WTC11 (cell line): ENCODE data around the gene ASB15. TPM values are rescaled to one million over a fixed set of nuclear protein-coding genes. Genes with fewer than 3 reads are reported as not detected.

ENCODE experiments used
- CREB1 ChIP-seq: sonication (generic); formaldehyde crosslinking; IDR thresholded peaks from 2 replicates; pipeline ENCODE4 v1.8.0; 2023; ENCODE audit warnings: mild to moderate bottlenecking, missing genetic modification reagents
- FOXJ3 ChIP-seq: sonication (generic); formaldehyde crosslinking; IDR thresholded peaks from 2 replicates; pipeline ENCODE4 v1.9.0; 2021; ENCODE audit warnings: missing genetic modification reagents, mild to moderate bottlenecking, borderline replicate concordance
- FOXK1 ChIP-seq: sonication (generic); formaldehyde crosslinking; IDR thresholded peaks from 2 replicates; pipeline ENCODE4 v1.8.0; 2022; ENCODE audit warnings: mild to moderate bottlenecking, moderate library complexity, missing genetic modification reagents
- GTF2I ChIP-seq: fragments of 250-450 bp; sonication (Bioruptor Pico); conservative IDR thresholded peaks from 2 replicates; pipeline ENCODE4 v1.4.0; 2021; ENCODE audit warnings: mild to moderate bottlenecking
- IRF2 ChIP-seq: sonication (generic); formaldehyde crosslinking; IDR thresholded peaks from 2 replicates; pipeline ENCODE4 v1.8.0; 2022; ENCODE audit warnings: low read depth, missing genetic modification reagents, borderline replicate concordance
- JAZF1 ChIP-seq: fragments of 250-450 bp; sonication (Bioruptor Pico); IDR thresholded peaks from 2 replicates; pipeline ENCODE4 v1.9.0; 2021; ENCODE audit warnings: moderate library complexity, mild to moderate bottlenecking, inconsistent platforms
- NFATC4 ChIP-seq: fragments of 250-450 bp; sonication (Bioruptor Pico); IDR thresholded peaks from 2 replicates; pipeline ENCODE4 v1.9.0; 2021; ENCODE audit warnings: mild to moderate bottlenecking
- NFE2L1 ChIP-seq: sonication (generic); formaldehyde crosslinking; IDR thresholded peaks from 2 replicates; pipeline ENCODE4 v1.8.1; 2023; ENCODE audit warnings: missing genetic modification reagents
- NR1H2 ChIP-seq: sonication (generic); formaldehyde crosslinking; IDR thresholded peaks from 2 replicates; pipeline ENCODE4 v1.9.0; 2021; ENCODE audit warnings: mild to moderate bottlenecking, moderate library complexity, missing genetic modification reagents
- SOX15 ChIP-seq: fragments of 250-450 bp; sonication (Bioruptor Pico); IDR thresholded peaks from 2 replicates; pipeline ENCODE4 v1.9.0; 2021; ENCODE audit warnings: mild to moderate bottlenecking
- TEAD1 ChIP-seq: sonication (generic); formaldehyde crosslinking; IDR thresholded peaks from 2 replicates; pipeline ENCODE4 v1.8.0; 2022; ENCODE audit warnings: mild to moderate bottlenecking, missing genetic modification reagents
- ZBTB21 ChIP-seq: sonication (generic); formaldehyde crosslinking; IDR thresholded peaks from 2 replicates; pipeline ENCODE4 v1.8.1; 2023; ENCODE audit warnings: mild to moderate bottlenecking, missing genetic modification reagents, borderline replicate concordance
- ZNF396 ChIP-seq: fragments of 250-450 bp; sonication (Bioruptor Pico); IDR thresholded peaks from 2 replicates; pipeline ENCODE4 v1.8.0; 2021; ENCODE audit warnings: mild to moderate bottlenecking, moderate library complexity, borderline replicate concordance
- total RNA-seq: library from RNA; stranded (reverse); gene quantifications from 3 replicates; pipeline ENCODE4 v1.2.3, GENCODE V29; 2021
- TF ChIP-seq, protein P1 (sequence below): sonication (generic); formaldehyde crosslinking; IDR thresholded peaks from 2 replicates; pipeline ENCODE4 v1.8.1; 2023; ENCODE audit warnings: mild to moderate bottlenecking, moderate library complexity, missing genetic modification reagents
- TF ChIP-seq, protein P2 (sequence below): sonication (generic); formaldehyde crosslinking; IDR thresholded peaks from 2 replicates; pipeline ENCODE4 v1.8.0; 2022; ENCODE audit warnings: missing genetic modification reagents
- TF ChIP-seq, protein P3 (sequence below): fragments of 250-450 bp; sonication (Bioruptor Pico); IDR thresholded peaks from 2 replicates; pipeline ENCODE4 v1.9.0; 2021; ENCODE audit warnings: mild to moderate bottlenecking
- TF ChIP-seq, protein P4 (sequence below): sonication (generic); formaldehyde crosslinking; IDR thresholded peaks from 2 replicates; pipeline ENCODE4 v1.8.1; 2022; ENCODE audit warnings: mild to moderate bottlenecking, moderate library complexity, missing genetic modification reagents
- TF ChIP-seq, protein P5 (sequence below): sonication (generic); formaldehyde crosslinking; IDR thresholded peaks from 2 replicates; pipeline ENCODE4 v1.8.0; 2022; ENCODE audit warnings: mild to moderate bottlenecking, missing genetic modification reagents
- TF ChIP-seq, protein P6 (sequence below): sonication (generic); formaldehyde crosslinking; IDR thresholded peaks from 2 replicates; pipeline ENCODE4 v1.8.1; 2022; ENCODE audit warnings: missing genetic modification reagents, borderline replicate concordance
- TF ChIP-seq, protein P7 (sequence below): sonication (generic); formaldehyde crosslinking; IDR thresholded peaks from 2 replicates; pipeline ENCODE4 v1.8.0; 2023; ENCODE audit warnings: missing genetic modification reagents, mild to moderate bottlenecking, borderline replicate concordance
- TF ChIP-seq, protein P8 (sequence below): fragments of 250-450 bp; sonication (Bioruptor Pico); IDR thresholded peaks from 2 replicates; pipeline ENCODE4 v1.9.0; 2021; ENCODE audit warnings: mild to moderate bottlenecking

ASB15 gene
- total RNA-seq, 1 experiment from 2014 or later: not detected

DNA sequence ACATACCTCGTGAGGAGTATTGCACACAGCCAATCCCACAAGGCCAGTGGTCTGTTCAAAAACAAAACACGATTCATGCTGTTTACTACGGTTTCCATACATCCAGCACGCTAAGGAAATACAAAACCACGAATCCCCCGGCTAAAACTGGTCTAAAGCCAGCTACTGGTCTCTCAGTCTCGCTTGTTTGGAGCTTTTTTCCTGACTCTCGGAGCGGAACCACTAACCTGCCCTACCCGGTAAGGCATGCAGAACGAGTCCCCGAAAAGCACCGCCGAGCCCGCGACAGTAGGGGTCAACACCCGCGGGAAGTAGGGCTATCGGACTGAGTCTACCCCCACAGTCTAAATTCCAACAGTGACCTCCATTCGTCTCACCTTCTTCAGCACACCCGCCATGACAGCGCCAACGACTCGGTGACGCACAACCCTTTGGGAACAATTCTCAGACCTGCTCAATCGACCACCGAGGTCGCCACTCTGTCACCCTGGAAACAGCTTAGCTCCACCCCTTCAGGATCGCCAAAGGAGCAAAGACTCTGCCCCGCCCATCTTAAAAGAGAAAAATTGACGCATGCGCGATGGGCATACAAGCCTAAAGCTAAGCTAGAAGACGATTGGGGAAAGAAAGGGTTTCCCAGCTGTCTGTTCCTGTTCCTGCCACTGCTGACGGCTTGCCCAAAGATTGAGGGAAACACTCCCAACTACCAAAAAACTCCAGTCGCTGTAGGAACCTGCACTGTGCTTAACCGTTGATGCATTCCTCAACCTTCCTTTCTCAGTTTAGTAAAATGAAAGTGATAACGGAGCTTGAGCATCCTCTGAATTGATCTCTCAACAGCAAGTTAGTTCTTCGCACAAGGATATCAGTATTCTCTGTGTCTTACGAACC is 44.0 kb upstream of the ASB15 start, which contains the start of gene NDUFA5 (continued):
- TF ChIP-seq NFATC4 (no peak), IRF2 (CRISPR knock-in tag) (no peak), SOX15 (CRISPR knock-in tag) (no peak), FOXK1 (CRISPR knock-in tag) (peak; percentile 79; the same call in 1 of the 2 replicates), GTF2I (CRISPR knock-in tag) (no peak), CREB1 (0 out of 2 replicates have a peak, but pooled peaks have one; percentile 31), ZBTB21 (CRISPR knock-in tag) (no peak), TEAD1 (CRISPR knock-in tag) (0 out of 2 replicates have a peak, but pooled peaks have one; percentile 4), JAZF1 (no peak), FOXJ3 (CRISPR knock-in tag) (no peak), NR1H2 (CRISPR knock-in tag) (no peak), NFE2L1 (CRISPR knock-in tag) (no peak), ZNF396 (CRISPR knock-in tag) (no peak)
- TF ChIP-seq, protein P1, sequence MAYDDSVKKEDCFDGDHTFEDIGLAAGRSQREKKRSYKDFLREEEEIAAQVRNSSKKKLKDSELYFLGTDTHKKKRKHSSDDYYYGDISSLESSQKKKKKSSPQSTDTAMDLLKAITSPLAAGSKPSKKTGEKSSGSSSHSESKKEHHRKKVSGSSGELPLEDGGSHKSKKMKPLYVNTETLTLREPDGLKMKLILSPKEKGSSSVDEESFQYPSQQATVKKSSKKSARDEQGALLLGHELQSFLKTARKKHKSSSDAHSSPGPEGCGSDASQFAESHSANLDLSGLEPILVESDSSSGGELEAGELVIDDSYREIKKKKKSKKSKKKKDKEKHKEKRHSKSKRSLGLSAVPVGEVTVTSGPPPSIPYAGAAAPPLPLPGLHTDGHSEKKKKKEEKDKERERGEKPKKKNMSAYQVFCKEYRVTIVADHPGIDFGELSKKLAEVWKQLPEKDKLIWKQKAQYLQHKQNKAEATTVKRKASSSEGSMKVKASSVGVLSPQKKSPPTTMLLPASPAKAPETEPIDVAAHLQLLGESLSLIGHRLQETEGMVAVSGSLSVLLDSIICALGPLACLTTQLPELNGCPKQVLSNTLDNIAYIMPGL (CRISPR knock-in tag): 0 out of 2 replicates have a peak, but pooled peaks have one; percentile 34
- TF ChIP-seq, protein P2, sequence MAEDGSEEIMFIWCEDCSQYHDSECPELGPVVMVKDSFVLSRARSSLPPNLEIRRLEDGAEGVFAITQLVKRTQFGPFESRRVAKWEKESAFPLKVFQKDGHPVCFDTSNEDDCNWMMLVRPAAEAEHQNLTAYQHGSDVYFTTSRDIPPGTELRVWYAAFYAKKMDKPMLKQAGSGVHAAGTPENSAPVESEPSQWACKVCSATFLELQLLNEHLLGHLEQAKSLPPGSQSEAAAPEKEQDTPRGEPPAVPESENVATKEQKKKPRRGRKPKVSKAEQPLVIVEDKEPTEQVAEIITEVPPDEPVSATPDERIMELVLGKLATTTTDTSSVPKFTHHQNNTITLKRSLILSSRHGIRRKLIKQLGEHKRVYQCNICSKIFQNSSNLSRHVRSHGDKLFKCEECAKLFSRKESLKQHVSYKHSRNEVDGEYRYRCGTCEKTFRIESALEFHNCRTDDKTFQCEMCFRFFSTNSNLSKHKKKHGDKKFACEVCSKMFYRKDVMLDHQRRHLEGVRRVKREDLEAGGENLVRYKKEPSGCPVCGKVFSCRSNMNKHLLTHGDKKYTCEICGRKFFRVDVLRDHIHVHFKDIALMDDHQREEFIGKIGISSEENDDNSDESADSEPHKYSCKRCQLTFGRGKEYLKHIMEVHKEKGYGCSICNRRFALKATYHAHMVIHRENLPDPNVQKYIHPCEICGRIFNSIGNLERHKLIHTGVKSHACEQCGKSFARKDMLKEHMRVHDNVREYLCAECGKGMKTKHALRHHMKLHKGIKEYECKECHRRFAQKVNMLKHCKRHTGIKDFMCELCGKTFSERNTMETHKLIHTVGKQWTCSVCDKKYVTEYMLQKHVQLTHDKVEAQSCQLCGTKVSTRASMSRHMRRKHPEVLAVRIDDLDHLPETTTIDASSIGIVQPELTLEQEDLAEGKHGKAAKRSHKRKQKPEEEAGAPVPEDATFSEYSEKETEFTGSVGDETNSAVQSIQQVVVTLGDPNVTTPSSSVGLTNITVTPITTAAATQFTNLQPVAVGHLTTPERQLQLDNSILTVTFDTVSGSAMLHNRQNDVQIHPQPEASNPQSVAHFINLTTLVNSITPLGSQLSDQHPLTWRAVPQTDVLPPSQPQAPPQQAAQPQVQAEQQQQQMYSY (CRISPR knock-in tag): no peak
- TF ChIP-seq, protein P3, sequence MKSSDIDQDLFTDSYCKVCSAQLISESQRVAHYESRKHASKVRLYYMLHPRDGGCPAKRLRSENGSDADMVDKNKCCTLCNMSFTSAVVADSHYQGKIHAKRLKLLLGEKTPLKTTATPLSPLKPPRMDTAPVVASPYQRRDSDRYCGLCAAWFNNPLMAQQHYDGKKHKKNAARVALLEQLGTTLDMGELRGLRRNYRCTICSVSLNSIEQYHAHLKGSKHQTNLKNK (CRISPR knock-in tag): no peak
- TF ChIP-seq, protein P4, sequence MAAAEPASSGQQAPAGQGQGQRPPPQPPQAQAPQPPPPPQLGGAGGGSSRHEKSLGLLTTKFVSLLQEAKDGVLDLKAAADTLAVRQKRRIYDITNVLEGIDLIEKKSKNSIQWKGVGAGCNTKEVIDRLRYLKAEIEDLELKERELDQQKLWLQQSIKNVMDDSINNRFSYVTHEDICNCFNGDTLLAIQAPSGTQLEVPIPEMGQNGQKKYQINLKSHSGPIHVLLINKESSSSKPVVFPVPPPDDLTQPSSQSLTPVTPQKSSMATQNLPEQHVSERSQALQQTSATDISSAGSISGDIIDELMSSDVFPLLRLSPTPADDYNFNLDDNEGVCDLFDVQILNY (CRISPR knock-in tag): no peak
- TF ChIP-seq, protein P5, sequence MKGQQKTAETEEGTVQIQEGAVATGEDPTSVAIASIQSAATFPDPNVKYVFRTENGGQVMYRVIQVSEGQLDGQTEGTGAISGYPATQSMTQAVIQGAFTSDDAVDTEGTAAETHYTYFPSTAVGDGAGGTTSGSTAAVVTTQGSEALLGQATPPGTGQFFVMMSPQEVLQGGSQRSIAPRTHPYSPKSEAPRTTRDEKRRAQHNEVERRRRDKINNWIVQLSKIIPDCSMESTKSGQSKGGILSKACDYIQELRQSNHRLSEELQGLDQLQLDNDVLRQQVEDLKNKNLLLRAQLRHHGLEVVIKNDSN (CRISPR knock-in tag): no peak
- TF ChIP-seq, protein P6, sequence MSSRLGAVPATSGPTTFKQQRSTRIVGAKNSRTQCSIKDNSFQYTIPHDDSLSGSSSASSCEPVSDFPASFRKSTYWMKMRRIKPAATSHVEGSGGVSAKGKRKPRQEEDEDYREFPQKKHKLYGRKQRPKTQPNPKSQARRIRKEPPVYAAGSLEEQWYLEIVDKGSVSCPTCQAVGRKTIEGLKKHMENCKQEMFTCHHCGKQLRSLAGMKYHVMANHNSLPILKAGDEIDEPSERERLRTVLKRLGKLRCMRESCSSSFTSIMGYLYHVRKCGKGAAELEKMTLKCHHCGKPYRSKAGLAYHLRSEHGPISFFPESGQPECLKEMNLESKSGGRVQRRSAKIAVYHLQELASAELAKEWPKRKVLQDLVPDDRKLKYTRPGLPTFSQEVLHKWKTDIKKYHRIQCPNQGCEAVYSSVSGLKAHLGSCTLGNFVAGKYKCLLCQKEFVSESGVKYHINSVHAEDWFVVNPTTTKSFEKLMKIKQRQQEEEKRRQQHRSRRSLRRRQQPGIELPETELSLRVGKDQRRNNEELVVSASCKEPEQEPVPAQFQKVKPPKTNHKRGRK: no peak
- TF ChIP-seq, protein P7, sequence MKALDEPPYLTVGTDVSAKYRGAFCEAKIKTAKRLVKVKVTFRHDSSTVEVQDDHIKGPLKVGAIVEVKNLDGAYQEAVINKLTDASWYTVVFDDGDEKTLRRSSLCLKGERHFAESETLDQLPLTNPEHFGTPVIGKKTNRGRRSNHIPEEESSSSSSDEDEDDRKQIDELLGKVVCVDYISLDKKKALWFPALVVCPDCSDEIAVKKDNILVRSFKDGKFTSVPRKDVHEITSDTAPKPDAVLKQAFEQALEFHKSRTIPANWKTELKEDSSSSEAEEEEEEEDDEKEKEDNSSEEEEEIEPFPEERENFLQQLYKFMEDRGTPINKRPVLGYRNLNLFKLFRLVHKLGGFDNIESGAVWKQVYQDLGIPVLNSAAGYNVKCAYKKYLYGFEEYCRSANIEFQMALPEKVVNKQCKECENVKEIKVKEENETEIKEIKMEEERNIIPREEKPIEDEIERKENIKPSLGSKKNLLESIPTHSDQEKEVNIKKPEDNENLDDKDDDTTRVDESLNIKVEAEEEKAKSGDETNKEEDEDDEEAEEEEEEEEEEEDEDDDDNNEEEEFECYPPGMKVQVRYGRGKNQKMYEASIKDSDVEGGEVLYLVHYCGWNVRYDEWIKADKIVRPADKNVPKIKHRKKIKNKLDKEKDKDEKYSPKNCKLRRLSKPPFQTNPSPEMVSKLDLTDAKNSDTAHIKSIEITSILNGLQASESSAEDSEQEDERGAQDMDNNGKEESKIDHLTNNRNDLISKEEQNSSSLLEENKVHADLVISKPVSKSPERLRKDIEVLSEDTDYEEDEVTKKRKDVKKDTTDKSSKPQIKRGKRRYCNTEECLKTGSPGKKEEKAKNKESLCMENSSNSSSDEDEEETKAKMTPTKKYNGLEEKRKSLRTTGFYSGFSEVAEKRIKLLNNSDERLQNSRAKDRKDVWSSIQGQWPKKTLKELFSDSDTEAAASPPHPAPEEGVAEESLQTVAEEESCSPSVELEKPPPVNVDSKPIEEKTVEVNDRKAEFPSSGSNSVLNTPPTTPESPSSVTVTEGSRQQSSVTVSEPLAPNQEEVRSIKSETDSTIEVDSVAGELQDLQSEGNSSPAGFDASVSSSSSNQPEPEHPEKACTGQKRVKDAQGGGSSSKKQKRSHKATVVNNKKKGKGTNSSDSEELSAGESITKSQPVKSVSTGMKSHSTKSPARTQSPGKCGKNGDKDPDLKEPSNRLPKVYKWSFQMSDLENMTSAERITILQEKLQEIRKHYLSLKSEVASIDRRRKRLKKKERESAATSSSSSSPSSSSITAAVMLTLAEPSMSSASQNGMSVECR (CRISPR knock-in tag): peak; percentile 68; the same call in 1 of the 2 replicates
- TF ChIP-seq, protein P8, sequence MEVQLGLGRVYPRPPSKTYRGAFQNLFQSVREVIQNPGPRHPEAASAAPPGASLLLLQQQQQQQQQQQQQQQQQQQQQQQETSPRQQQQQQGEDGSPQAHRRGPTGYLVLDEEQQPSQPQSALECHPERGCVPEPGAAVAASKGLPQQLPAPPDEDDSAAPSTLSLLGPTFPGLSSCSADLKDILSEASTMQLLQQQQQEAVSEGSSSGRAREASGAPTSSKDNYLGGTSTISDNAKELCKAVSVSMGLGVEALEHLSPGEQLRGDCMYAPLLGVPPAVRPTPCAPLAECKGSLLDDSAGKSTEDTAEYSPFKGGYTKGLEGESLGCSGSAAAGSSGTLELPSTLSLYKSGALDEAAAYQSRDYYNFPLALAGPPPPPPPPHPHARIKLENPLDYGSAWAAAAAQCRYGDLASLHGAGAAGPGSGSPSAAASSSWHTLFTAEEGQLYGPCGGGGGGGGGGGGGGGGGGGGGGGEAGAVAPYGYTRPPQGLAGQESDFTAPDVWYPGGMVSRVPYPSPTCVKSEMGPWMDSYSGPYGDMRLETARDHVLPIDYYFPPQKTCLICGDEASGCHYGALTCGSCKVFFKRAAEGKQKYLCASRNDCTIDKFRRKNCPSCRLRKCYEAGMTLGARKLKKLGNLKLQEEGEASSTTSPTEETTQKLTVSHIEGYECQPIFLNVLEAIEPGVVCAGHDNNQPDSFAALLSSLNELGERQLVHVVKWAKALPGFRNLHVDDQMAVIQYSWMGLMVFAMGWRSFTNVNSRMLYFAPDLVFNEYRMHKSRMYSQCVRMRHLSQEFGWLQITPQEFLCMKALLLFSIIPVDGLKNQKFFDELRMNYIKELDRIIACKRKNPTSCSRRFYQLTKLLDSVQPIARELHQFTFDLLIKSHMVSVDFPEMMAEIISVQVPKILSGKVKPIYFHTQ (CRISPR knock-in tag): no peak
